Smooth muscle cell (in vitro differentiated cells): ENCODE measurements around the gene C10orf53. TPM values are rescaled to one million over a fixed set of nuclear protein-coding genes. Genes with fewer than 3 reads are reported as not detected.
"Not testable (repeated sequence)": the region's sequence is repeated elsewhere in the genome, so short reads cannot be mapped to it uniquely, and the experiment has no call there.

ENCODE experiments used
- DNase-seq: peaks from one replicate; lab custom pipeline; 2025; ENCODE audit not compliant: unreplicated experiment; lab: John Stamatoyannopoulos, UW
- H2AFZ ChIP-seq: fragments of 200-600 bp; sonication (generic); 2 replicates; pipeline ENCODE4 v1.6.0; 2016; ENCODE audit warnings: antibody characterized with exemption, low read depth, mild to moderate bottlenecking
- H3F3A ChIP-seq: fragments of 200-600 bp; sonication (generic); 2 replicates; pipeline ENCODE4 v1.6.0; 2017; ENCODE audit warnings: antibody characterized with exemption, low read depth
- H3K27ac ChIP-seq: fragments of 200-600 bp; sonication (generic); 2 replicates; pipeline ENCODE4 v1.5.1; 2016; ENCODE audit warnings: low read depth, mild to moderate bottlenecking
- H3K27me3 ChIP-seq: fragments of 200-600 bp; sonication (generic); 2 replicates; pipeline ENCODE4 v1.6.1; 2016; ENCODE audit warnings: low read depth, mild to moderate bottlenecking
- H3K36me3 ChIP-seq: fragments of 200-600 bp; sonication (generic); 2 replicates; pipeline ENCODE4 v1.5.1; 2016; ENCODE audit warnings: low read depth
- H3K4me1 ChIP-seq: fragments of 200-600 bp; sonication (generic); 2 replicates; pipeline ENCODE4 v1.5.1; 2016; ENCODE audit warnings: low read depth
- H3K4me2 ChIP-seq: fragments of 200-600 bp; sonication (generic); 2 replicates; pipeline ENCODE4 v1.6.0; 2016; ENCODE audit warnings: mild to moderate bottlenecking
- H3K4me3 ChIP-seq: fragments of 200-600 bp; sonication (generic); 2 replicates; pipeline ENCODE4 v1.5.1; 2016; ENCODE audit warnings: mild to moderate bottlenecking
- H3K79me2 ChIP-seq: fragments of 200-600 bp; sonication (generic); 2 replicates; pipeline ENCODE4 v1.6.0; 2016; ENCODE audit warnings: low read depth, mild to moderate bottlenecking
- H3K9ac ChIP-seq: fragments of 200-600 bp; sonication (generic); 2 replicates; pipeline ENCODE4 v1.6.0; 2016; ENCODE audit warnings: low read depth
- H3K9me3 ChIP-seq: fragments of 200-600 bp; sonication (generic); replicated peaks from 2 replicates; pipeline ENCODE4 v1.5.1; 2016; ENCODE audit warnings: low read depth
- H4K20me1 ChIP-seq: fragments of 200-600 bp; sonication (generic); 2 replicates; pipeline ENCODE4 v1.6.0; 2016; ENCODE audit warnings: low read depth
- CTCF ChIP-seq: fragments of 200-600 bp; sonication (generic); IDR thresholded peaks from 2 replicates; pipeline ENCODE4 v1.5.1; 2017; ENCODE audit warnings: borderline replicate concordance, mild to moderate bottlenecking, antibody characterized with exemption; ENCODE audit not compliant: insufficient read depth, poor library complexity, severe bottlenecking
- WGBS: methylation state at CpG from one replicate; pipeline ENCODE4 v1.1.7; 2016; ENCODE audit warnings: low lambda C conversion rate; 5-methylcytosine and 5-hydroxymethylcytosine counted together
- polyA plus RNA-seq: library from polyadenylated mRNA; unstranded; fragments of >200 nt; fragmentation: Nextera tagmentation; extraction: Ambion mirVana; gene quantifications from 2 replicates; pipeline ENCODE4 v1.2.1, GENCODE V29; 2016
- total RNA-seq: library from RNA; depleted of rRNA; stranded (reverse); fragments of >200 nt; gene quantifications from 2 replicates; pipeline ENCODE4 v1.2.3, GENCODE V29; 2014

C10orf53 gene
- total and polyA plus RNA-seq, 2 experiments from 2014 or later, result not detected

- Histone ChIP-seq H4K20me1 (no peaks in the 10 kb centered on the region), H3K9ac (no peak overlapping the region), H3K79me2 (no peaks in the 10 kb centered on the region), H3K27ac (no peak overlapping the region), H3K4me1 (no peaks in the 10 kb centered on the region), H2AFZ (no peak overlapping the region), H3K4me2 (no peak overlapping the region), H3K9me3 (no peaks in the 10 kb centered on the region), H3K36me3 (no peaks in the 10 kb centered on the region), H3F3A (no peaks in the 10 kb centered on the region), H3K27me3 (peaks cover 3% of the 10 kb centered on the region), H3K4me3 (no peak overlapping the region)
- no peak for DNase-seq
- 83% methylated on average over 5 of the region's 5 CpGs for WGBS
- no peak for TF ChIP-seq CTCF
These were observed 33.8 kb downstream of the C10orf53 start for GRCh38 chr10:49713266-49713665.

GRCh38 chr10:49715157-49715556, 35.7 kb downstream of the C10orf53 start:
- not testable (repeated sequence) for H4K20me1 ChIP-seq, H3K36me3 ChIP-seq, H3K27ac ChIP-seq, H3F3A ChIP-seq, DNase-seq, H3K9ac ChIP-seq, H3K79me2 ChIP-seq, H2AFZ ChIP-seq, H3K4me2 ChIP-seq, H3K9me3 ChIP-seq, H3K4me3 ChIP-seq, H3K27me3 ChIP-seq, H3K4me1 ChIP-seq
- WGBS, result 84% methylated on average over 7 of the region's 7 CpGs

- 66% methylated on average over 2 of the region's 2 CpGs for WGBS
- H3K4me2 ChIP-seq, result no peak overlapping the region
- H3F3A ChIP-seq, result no peaks in the 10 kb centered on the region
- H3K4me3 ChIP-seq, result no peak overlapping the region
- H3K27ac ChIP-seq, result no peak overlapping the region
- no peak overlapping the region for H3K9ac ChIP-seq
- H3K4me1 ChIP-seq, result no peaks in the 10 kb centered on the region
- H3K36me3 ChIP-seq, result no peaks in the 10 kb centered on the region
- no peak for DNase-seq
- no peaks in the 10 kb centered on the region for H3K9me3 ChIP-seq
- no peaks in the 10 kb centered on the region for H3K27me3 ChIP-seq
- no peaks in the 10 kb centered on the region for H4K20me1 ChIP-seq
- no peak for TF ChIP-seq CTCF
- no peaks in the 10 kb centered on the region for H3K79me2 ChIP-seq
- H2AFZ ChIP-seq, result no peak overlapping the region
These were observed 47.1 kb downstream of the C10orf53 start for GRCh38 chr10:49726593-49726992.

GRCh38 chr10:49733866-49734265, 54.4 kb downstream of the C10orf53 start:
- Histone ChIP-seq H3K27me3 (no peaks in the 10 kb centered on the region), H4K20me1 (no peaks in the 10 kb centered on the region), H3K9me3 (no peaks in the 10 kb centered on the region), H3K27ac (no peak overlapping the region), H3K36me3 (no peaks in the 10 kb centered on the region), H3K4me1 (no peaks in the 10 kb centered on the region), H3F3A (no peaks in the 10 kb centered on the region), H3K4me2 (no peak overlapping the region), H2AFZ (no peak overlapping the region), H3K4me3 (no peak overlapping the region), H3K9ac (no peak overlapping the region), H3K79me2 (no peaks in the 10 kb centered on the region)
- WGBS, result 86% methylated on average over 7 of the region's 7 CpGs
- DNase-seq, result no peak
- no peak for TF ChIP-seq CTCF
